Activated naive CD4-positive, alpha-beta T cell (primary cell): ENCODE measurements around the gene DMGDH.
A peak's percentile ranks its signal among the peaks of the same experiment; 100 is the strongest.

ENCODE experiments used
- DNase-seq, 4 experiments: peaks; one replicate each; lab custom pipeline; 2025; lab: John Stamatoyannopoulos, UW

Gene DMGDH

GRCh38 chr5:79069488-79070349 lies at the start of gene DMGDH, which contains the start of gene BHMT2:
TSS of gene DMGDH (minus strand) at chr5:79069674. CDS start at chr5:79069620, 54 bp downstream.
TSS of gene BHMT2 (plus strand) at chr5:79069767. CDS start at chr5:79069783, 16 bp downstream.
- DNase-seq, result no peak

- no peak for DNase-seq
These were observed 43.2 kb upstream of the DMGDH start for GRCh38 chr5:79112703-79113058.

GRCh38 chr5:79111960-79112702 lies 42.7 kb upstream of the DMGDH start:
- no peak for DNase-seq

- no peak for DNase-seq
These were observed 42.0 kb upstream of the DMGDH start, which contains the start of gene BHMT for GRCh38 chr5:79111387-79111959. TSS of gene BHMT (plus strand) at chr5:79111809. CDS start at chr5:79111886, 77 bp downstream.

- peak in 1 of 4 experiments; percentile 1 for DNase-seq
These were observed 40.3 kb upstream of the DMGDH start for GRCh38 chr5:79109527-79110492.

- DNase-seq, result no peak
These were observed 39.3 kb upstream of the DMGDH start for GRCh38 chr5:79108792-79109191.

- DNase-seq, result no peak
These were observed 38.6 kb upstream of the DMGDH start for GRCh38 chr5:79108086-79108485.

- no peak for DNase-seq
These were observed 37.7 kb upstream of the DMGDH start for GRCh38 chr5:79107020-79107796.

- DNase-seq, result no peak
These were observed 36.4 kb upstream of the DMGDH start for GRCh38 chr5:79105868-79106267.

GRCh38 chr5:79093762-79094161 lies 24.3 kb upstream of the DMGDH start:
- no peak for DNase-seq

- DNase-seq, result no peak
These were observed 21.6 kb upstream of the DMGDH start for GRCh38 chr5:79091064-79091463.

GRCh38 chr5:79088507-79088906 lies 19.0 kb upstream of the DMGDH start:
- no peak for DNase-seq

- DNase-seq, result no peak
These were observed 16.6 kb upstream of the DMGDH start for GRCh38 chr5:79086116-79086515.

- no peak for DNase-seq
These were observed 12.3 kb upstream of the DMGDH start for GRCh38 chr5:79081779-79082178.

GRCh38 chr5:79080804-79081203 lies 11.3 kb upstream of the DMGDH start:
- DNase-seq, result no peak

- no peak for DNase-seq
These were observed 8.3 kb upstream of the DMGDH start for GRCh38 chr5:79077680-79078365.

GRCh38 chr5:79076819-79077218 lies 7.3 kb upstream of the DMGDH start:
- no peak for DNase-seq

GRCh38 chr5:79075646-79076426 lies 6.4 kb upstream of the DMGDH start:
- DNase-seq, result no peak

GRCh38 chr5:79074641-79075040 lies 5.2 kb upstream of the DMGDH start:
- DNase-seq, result no peak
